Endometrial microvascular endothelial cells (primary cell): ENCODE data around the gene GLI2. TPM values are rescaled to one million over a fixed set of nuclear protein-coding genes. Genes with fewer than 3 reads are reported as not detected.

Experiments
- in situ Hi-C: cut with HindIII; loops from 2 replicates; pipeline ENCODE4 v1.10.0; 2017; ENCODE audit warnings: low sequenced_read_pairs, low pct_unique_long_range_greater_than_20kb; ENCODE audit errors: inconsistent ontology term
- total RNA-seq: library from RNA; depleted of rRNA; stranded (reverse); fragments of >200 nt; gene quantifications from one replicate; pipeline ENCODE4 v1.2.3, GENCODE V29; 2015; ENCODE audit errors: inconsistent ontology term

Gene GLI2
- 1.5 TPM for total RNA-seq

- in situ Hi-C loops = no loop called here
Measured at GRCh38 chr2:120735746-120736170, at the start of gene GLI2. GLI2 (plus strand) TSS chr2:120735868; CDS start chr2:120797321, 61,453 bp downstream.

- in situ Hi-C loops = no loop called here
Measured at GRCh38 chr2:120685974-120686297, 49.7 kb upstream of the GLI2 start.

- in situ Hi-C loops = no loop called here
Measured at GRCh38 chr2:120686511-120687168, 49.0 kb upstream of the GLI2 start.

- in situ Hi-C loops = no loop called here
Measured at GRCh38 chr2:120687210-120687609, 48.5 kb upstream of the GLI2 start.

GRCh38 chr2:120690521-120690920 lies 45.1 kb upstream of the GLI2 start:
- in situ Hi-C loops = no loop called here

- in situ Hi-C loops = no loop called here
Measured at GRCh38 chr2:120691410-120691809, 44.3 kb upstream of the GLI2 start.

- in situ Hi-C loops = no loop called here
Measured at GRCh38 chr2:120692691-120693090, 43.0 kb upstream of the GLI2 start.

GRCh38 chr2:120693121-120693520 lies 42.5 kb upstream of the GLI2 start:
- in situ Hi-C loops = no loop called here

- in situ Hi-C loops = no loop called here
Measured at GRCh38 chr2:120694034-120694433, 41.6 kb upstream of the GLI2 start.

GRCh38 chr2:120697471-120697870 lies 38.2 kb upstream of the GLI2 start:
- in situ Hi-C loops = no loop called here

- in situ Hi-C loops = no loop called here
Measured at GRCh38 chr2:120699292-120699691, 36.4 kb upstream of the GLI2 start.

GRCh38 chr2:120700659-120701058 lies 35.0 kb upstream of the GLI2 start:
- in situ Hi-C loops = loop anchor here (10.0 kb wide), 1 partner anchor 364 kb away; no protein-coding TSS in a partner anchor

- in situ Hi-C loops = loop anchor here (10.0 kb wide), 1 partner anchor 364 kb away; no protein-coding TSS in a partner anchor
Measured at GRCh38 chr2:120701096-120701495, 34.6 kb upstream of the GLI2 start.

GRCh38 chr2:120701499-120701898 lies 34.2 kb upstream of the GLI2 start:
- in situ Hi-C loops = loop anchor here (10.0 kb wide), 1 partner anchor 363 kb away; no protein-coding TSS in a partner anchor

GRCh38 chr2:120702061-120702460 lies 33.6 kb upstream of the GLI2 start:
- in situ Hi-C loops = loop anchor here (10.0 kb wide), 1 partner anchor 363 kb away; no protein-coding TSS in a partner anchor

GRCh38 chr2:120702801-120703200 lies 32.9 kb upstream of the GLI2 start:
- in situ Hi-C loops = loop anchor here (10.0 kb wide), 1 partner anchor 362 kb away; no protein-coding TSS in a partner anchor

GRCh38 chr2:120703330-120703994 lies 32.2 kb upstream of the GLI2 start:
- in situ Hi-C loops = loop anchor here (10.0 kb wide), 1 partner anchor 361 kb away; no protein-coding TSS in a partner anchor

- in situ Hi-C loops = loop anchor here (10.0 kb wide), 1 partner anchor 360 kb away; no protein-coding TSS in a partner anchor
Measured at GRCh38 chr2:120704696-120705095, 31.0 kb upstream of the GLI2 start.

GRCh38 chr2:120707816-120708215 lies 27.9 kb upstream of the GLI2 start:
- in situ Hi-C loops = loop anchor here (10.0 kb wide), 1 partner anchor 357 kb away; no protein-coding TSS in a partner anchor
